ENCODE results near the gene PCSK2.

The PCSK2 gene

DNA sequence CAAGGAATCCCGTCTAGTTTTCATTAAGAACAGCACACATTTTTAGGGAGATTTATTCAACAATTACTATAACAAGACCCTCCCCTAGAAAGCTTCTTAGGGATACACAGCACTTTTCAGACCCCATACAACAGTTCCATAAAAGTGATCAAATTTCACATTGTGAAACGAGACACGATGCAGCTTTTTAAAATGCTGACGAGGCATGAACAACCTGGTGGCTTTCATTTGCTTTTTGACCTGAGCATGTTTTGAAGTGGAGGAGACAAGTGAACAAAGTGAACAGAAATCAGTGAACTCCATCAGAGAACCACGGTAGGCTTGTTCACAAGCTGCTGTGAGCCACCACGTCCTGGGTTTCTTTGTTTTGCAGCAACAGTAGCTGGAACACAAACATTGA lies 112.2 kb downstream of the PCSK2 start:
- DNase-seq (ENCODE audit: low read depth, low spot score), result no peak

DNA sequence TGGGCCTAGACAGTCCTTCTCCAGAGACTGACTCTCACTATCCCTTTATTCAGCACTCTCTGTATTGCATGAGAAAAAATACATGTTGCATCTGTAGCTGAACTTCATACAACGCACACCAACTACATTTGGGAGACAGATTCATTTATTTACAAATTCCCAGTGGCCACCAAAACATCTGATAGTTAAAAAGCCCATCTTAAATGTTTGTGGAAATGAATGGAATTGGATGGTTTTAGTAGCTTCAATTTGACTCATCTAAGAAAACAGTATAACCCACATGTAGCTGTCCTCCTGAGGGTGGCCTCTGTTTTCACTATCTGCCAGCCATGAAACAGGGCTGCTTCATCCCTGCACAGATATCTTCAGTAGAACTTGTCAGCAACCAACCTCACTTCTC lies 116.3 kb downstream of the PCSK2 start:
- DNase-seq (ENCODE audit: low read depth, low spot score), result no peak

DNA sequence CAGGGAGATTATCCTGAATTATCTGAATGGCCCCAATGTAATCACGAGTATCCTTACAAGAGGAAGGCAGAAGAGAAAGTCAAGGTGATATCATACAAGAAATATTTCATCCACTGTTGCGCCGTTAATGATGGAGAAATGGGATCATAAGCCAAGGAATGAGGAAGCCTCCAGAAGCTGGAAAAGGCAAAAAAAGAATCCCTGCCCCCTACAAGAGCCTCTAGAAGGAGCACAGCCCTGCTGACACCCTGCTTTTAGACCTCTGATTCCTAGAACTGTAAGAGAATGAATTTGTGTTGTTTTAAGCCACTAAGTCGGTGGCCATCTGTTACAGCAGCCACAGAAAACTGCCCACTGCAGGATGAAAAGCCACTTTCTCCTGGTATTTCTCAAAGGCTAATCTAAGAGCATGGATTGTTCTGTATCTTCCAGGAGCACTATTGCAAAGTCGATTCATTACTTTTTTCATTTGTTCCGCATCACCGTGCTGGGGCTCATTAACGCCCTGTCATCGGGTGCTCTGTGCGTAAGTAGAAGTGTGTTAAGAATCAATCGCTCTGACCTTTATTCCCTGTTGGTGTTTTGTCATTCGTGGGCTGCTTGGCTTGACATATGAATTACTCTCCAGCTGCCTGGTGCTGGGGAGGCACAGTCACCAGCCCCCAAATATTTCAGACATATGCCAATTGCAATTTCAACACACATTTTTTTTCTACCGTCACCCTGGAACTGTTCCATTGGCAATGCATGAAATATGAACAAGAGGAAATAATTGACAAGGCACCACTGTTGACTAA lies 117.0 kb downstream of the PCSK2 start:
- no peak for DNase-seq (ENCODE audit: low read depth, low spot score)

DNA sequence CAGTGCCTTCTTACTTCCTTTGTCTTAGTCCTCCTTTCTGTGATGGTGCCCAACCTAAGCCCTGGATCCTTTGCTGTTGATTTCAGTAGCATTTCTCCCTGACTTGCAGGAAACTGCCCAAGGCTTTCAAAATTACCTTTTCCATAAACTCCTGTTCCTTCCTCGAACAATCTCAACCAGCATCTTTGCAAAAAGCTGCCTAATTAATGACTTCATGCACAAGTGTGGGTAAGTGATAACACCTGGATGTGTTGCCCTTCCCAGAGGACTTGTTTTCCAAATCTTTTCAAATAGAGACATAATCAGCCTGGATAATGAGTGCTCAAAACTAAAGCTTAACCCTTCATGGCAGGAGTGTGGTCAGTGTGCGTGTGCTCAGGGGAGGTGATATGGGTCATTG lies 118.0 kb downstream of the PCSK2 start:
- DNase-seq (ENCODE audit: low read depth, low spot score), result no peak

DNA sequence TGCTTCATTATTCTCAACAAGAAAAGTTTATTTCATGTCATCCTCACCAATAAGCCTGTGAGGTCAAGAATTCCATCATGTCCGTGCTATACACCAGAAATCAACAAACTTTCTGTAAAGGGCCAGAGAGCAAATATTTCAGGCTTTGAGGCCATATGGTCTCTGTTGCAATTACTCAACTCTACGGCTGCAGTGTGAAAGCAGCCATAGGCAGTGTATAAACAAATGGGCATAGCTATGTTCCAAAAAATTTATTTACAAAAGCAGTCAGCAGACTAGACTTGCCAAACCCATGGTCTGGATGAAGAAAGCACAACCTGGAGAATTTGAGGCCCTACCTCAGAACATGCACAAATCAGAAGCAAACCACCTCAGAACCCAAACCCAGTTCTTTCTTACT lies 118.5 kb downstream of the PCSK2 start:
- no peak for DNase-seq (ENCODE audit: low read depth, low spot score)

DNA sequence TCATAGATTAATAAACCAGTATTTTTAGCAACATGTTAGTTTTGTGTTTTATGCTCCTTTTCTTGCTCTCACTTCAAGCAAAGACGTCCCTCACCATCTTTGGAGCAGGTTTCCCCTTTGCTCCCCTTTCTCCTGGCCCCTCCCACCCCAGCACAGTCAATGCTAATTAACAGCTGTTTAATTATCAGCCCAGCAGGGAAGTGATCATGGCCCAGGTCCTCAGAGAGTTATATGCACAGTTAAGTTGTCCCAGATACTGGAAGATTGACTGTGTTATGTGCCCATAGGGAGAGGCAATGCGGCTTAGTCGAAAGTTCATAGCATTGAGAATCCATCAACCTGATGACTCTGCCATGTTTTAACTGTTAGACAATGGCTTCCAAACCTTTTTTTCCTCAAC lies 123.5 kb downstream of the PCSK2 start:
- no peak for DNase-seq (ENCODE audit: low read depth, low spot score)

DNA sequence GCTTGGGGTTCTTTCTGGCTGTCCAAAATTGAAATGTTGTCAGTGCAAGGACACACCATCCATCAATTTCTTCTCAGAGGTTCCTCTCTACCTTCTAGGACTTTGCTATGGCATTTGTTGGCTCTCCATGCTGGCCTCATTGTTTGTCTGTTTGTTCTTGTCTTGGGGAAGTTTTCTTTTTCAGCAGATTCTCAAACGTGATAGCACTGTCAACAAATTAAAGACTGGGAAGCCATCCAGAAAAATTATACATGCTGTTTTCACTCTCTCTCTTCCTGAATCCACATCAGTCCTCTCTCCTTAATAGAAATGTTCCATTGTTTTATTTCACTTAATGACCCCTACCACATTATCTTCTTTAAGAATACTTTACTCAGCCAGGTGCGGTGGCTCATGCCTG lies 130.4 kb downstream of the PCSK2 start:
- no peak for DNase-seq (ENCODE audit: low read depth, low spot score)

DNA sequence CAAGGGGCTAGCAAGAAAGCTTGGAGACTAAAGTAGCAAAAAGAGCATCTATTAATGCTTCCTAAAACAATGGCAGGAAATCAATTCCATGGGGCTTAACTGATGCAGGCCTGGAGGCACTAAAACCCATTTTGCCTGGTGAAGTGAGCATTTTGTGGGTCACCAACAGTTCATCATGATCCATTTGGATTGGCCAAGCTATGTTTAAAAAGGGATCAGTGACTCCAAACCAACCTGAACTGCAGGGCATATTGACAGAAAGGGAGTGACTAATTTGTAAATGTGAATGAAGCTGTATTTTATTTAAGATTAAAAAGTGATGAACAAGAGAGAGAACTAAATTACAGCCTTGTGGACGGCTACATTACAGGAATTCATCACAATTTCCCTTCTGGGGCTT lies 132.0 kb downstream of the PCSK2 start:
- DNase-seq (ENCODE audit: low read depth, low spot score), result no peak

DNA sequence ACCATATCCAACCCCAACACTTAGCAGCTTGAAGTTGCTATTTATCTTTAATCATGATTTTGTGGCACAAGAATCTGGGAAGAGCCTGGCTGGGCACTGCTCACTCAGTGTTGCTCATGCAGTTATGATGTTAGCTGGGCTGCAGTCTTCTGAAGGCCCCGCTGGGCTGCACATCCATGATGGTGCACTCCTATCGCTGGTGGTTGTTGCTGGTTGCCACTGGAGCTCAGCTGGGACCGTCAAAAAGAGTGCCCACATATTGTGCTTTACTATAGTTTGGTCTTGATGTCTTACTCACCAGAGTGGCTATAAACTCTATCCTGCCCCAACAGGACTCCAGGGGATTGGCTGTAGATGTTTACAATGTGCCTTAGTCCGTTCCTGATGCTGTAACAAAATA lies 137.8 kb downstream of the PCSK2 start:
- no peak for DNase-seq (ENCODE audit: low read depth, low spot score)

DNA sequence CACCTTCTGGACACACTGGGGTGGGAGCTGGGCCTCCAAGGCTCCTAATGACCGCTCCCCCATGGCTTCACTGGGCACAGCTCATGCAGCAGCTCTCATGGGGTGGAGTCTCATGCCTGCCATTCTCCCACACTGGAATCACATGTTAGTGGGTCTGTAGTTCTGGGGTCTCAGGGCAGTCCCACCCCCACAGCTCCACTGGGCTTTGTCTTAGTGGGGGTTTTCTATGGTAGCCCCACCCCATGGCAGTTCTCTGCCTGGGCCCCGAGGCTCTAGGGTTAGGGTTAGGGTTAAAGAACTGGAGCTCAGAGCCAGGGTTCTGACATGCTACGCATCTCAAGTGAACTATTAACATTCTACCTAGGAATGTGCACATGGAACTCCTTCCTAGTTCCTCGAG lies 139.0 kb downstream of the PCSK2 start:
- no peak for DNase-seq (ENCODE audit: low read depth, low spot score)

DNA sequence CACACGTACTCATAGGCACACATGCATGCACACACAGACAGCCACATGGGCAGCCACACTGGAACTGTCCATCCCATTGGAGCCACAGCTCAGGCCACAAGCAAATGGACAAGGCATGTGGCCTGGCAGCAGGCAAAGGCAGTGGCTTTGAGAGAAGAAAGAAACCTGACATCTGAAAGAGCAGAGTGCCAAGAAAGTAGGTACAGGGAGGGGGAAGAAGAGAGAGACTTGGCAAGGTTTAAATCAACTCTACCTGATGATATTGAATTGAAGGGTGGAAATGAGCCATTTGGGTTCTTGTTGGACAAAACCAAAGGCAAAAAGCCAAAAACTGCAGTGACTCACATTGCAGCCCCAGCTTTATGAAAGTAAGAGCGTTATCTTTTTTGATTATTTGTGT lies 142.7 kb downstream of the PCSK2 start:
- no peak for DNase-seq (ENCODE audit: low read depth, low spot score)

DNA sequence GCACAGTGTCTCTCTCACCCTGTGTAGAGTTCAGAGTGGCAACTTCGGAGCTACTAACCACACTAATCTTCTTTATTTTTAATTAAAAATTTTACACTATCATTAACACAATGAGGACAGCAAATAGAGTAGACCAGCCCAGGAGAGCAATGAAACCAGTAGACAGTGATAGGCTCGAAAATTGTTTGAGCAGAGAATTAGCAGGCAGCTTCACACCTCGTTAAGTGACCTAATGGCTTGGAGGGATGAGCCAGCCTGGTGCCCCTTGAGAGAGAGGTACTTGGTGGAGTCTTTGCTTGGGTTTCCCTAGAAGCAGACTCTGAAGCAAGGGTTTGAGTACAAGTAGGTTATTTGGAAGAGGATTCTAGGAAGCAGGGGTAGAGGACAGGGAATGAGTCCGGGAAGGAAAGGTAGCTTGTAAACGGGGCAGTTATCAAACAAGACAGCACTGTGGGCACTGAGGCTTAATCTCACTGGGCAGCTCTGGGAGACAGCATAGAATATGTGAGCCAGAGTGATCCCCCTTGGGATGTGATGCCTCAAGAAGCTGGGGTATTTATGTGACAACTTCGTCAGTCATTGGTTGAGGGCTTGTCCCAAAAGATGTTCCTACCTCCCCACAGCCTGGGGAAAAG lies 146.1 kb downstream of the PCSK2 start:
- no peak for DNase-seq (ENCODE audit: low read depth, low spot score)

DNA sequence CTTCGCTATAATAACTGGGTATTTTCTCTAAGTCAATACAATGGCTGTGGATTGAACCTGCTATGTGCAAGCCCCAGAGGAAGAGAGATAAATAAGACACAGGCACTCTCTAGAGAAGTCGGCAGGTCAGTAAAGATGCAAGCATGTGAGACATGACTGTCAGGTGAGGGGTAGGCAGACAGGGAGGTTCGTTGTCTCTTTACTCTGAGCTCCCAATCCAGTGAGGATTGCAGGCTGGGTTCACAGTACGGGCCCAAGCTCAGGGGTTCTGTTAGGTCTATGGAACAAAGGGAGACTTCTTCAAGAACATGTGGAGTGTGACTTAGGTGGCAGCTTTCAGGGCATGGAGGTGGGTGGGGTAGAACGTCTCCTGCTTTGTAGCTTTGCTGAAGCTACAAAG lies 147.2 kb downstream of the PCSK2 start:
- DNase-seq (ENCODE audit: low read depth, low spot score), result no peak

DNA sequence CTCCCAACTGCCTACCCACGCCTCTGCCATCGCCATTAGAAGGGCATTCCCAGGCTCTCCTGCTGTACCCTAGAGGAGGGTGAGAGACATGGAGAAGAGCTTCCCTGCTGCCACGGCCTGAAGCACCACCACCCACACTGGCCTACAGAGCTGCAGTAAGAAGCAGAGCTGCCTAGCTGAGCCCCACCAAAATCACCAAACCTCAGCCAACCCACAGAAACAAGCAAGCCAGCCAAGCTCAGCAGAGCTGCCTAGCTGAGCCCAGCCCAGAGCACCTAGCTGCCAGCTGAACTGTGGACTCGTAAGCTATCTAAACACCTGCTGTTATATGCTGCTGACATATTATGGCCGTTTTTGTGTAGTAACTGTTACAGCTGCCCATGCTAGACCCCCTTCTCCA lies 149.2 kb downstream of the PCSK2 start:
- no peak for DNase-seq (ENCODE audit: low read depth, low spot score)

DNA sequence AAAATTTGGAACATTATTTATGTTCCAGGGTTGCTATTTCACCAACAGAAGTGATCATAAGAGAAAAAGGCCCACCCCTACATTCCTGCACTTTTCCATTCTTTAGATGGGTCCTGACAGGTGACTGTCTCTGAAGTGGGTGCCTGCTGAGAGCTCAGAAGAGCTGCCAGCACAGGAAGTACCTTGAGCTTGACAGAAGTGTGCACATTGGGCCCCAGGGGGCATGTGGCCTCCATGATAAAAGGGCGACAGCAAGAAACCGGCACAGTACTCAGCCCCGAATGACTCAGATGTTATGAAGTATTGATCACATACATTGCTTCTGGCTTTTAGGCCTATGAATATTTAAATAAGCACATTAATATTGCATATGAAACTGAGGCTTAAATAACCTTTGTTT lies 150.4 kb downstream of the PCSK2 start:
- DNase-seq (ENCODE audit: low read depth, low spot score), result no peak

DNA sequence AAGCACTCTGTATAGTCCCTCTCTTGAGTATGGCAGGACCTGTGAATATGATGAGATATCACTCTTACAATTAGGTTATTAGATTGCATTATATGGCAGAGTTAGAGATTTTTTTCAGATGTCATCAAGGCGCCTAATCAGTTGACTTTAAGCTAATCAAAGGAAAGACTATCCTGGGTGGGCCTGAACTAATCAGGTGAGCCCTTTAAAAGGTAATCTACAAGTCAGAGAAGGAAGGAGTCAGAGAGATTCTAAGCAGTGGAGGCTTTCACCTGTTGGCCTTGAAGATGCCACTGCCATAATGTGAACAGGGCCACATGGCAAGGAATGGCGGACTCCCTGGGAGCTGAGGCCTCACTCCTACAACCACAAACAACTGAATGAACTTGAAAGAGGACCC lies 152.8 kb downstream of the PCSK2 start:
- DNase-seq (ENCODE audit: low read depth, low spot score), result no peak

DNA sequence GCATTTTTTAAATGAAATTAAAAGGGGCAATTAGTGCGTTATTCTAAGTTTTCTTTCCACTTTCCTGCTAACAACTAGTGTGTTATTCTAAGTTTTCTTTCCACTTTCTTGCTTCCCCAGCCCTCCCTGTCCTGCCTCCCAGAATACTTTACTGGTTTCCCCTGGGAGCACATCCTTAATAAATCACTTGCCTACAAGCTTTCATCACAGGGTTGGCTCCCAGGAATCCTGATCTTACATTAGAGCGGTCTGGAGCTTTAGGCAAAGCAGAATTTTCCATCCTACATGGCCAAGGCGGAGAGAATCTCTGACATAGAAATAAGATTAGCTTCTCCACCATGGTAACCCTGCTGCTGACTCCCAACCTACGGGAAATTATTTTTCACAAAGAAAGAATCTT lies 154.0 kb downstream of the PCSK2 start:
- no peak for DNase-seq (ENCODE audit: low read depth, low spot score)

DNA sequence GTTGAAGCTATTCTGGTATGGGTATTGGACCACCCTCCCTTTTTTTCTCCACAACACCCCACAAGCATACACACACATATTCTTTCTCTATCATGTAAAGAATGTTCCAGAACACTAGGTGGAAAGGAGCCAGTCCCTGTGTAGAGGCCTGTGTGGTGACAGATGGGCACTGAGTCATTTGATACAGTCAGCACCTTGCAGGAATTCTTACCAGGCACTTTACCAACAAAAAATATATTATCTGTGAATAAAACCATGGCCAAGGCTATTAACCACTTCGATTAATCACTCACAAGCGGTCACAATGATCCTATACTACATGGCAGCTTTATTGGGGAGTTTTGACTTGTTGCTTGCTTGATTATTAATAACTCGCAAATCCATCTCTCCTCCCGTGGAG lies 154.9 kb downstream of the PCSK2 start:
- DNase-seq (ENCODE audit: low read depth, low spot score), result no peak

DNA sequence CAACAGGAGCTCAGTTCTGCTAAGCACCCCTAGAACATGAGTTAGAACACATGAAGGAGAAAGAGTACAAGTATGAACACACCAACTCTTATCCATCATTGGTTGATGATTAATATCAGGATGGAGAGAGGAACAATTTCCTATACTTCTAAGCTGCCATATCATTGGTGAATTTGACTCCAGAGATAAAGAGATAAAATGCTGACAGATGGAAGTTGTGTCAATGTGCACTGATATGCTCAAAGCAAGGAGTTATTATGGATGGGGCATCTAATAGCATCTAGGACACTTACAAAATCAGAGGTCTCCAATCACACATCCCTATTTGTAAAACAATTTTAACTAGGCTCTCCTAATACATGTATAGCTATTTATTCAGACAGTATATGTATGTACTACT lies 159.0 kb downstream of the PCSK2 start:
- DNase-seq (ENCODE audit: low read depth, low spot score), result no peak

DNA sequence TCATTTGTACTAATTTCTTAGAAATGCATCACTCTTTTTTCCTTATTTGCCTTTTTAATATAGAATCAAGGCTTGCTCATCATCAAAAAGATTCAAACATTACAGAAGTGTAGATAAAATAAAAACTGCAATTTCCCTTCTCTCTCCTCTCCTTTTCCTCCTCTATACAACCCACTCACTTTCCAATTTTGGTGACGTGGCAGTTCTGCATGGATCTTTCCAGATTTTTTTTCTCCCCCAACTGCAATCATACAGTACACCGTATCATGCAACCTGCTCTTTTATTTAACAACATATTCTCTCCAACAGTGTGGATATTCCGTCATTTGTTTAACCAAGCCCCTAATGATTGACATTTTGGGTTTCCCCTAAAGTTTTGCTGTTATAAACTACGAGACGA lies 163.8 kb downstream of the PCSK2 start:
- no peak for DNase-seq (ENCODE audit: low read depth, low spot score)

DNA sequence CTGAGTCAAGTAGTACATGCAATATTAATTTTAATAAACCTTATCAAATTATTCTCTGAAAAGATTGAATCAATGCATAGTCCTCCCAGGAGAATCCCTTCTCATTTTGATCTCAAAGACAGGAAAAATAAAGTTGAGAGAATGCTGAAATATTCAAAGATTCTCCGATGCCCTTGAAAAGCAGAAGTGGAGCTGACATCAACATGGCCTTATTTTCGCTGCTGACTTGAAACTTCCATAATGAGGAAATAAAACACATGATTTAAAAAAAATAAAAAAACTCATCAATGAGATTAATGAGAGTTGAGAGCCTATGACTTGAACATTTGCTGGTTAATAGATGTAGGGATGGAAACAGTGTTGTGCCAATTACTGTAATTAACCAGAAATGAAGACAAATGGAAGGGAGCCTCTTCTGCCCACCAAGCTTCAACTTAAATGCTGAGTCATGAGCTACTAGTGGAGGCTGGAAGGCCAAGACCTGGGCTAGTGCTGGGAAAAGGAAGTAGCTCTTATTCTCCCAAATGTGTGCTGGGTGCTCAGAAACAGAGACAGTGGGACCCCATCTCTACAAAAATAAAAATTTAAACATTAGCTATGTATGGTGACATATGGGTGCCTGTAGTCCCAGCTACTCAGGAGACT lies 164.4 kb downstream of the PCSK2 start:
- DNase-seq (ENCODE audit: low read depth, low spot score), result no peak

DNA sequence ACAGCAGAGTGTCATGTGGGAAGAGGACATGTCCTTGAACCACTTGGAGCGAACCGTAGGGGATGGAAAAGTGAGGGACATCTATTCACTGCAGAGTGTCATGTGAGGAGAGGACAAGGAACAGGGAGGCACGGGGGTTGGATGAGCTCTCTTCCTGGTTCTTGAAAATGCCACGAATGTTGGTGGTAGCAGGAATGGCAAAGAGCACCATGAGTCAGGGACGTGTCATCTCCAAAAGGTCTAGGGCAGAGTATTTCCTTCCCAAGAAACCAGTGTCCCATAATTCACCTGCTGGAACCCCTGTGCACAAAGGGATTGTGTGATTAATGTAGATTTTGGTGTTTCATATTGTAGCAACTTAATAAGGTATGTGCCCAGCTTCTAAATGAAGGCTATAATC lies 167.6 kb downstream of the PCSK2 start:
- DNase-seq (ENCODE audit: low read depth, low spot score), result no peak

DNA sequence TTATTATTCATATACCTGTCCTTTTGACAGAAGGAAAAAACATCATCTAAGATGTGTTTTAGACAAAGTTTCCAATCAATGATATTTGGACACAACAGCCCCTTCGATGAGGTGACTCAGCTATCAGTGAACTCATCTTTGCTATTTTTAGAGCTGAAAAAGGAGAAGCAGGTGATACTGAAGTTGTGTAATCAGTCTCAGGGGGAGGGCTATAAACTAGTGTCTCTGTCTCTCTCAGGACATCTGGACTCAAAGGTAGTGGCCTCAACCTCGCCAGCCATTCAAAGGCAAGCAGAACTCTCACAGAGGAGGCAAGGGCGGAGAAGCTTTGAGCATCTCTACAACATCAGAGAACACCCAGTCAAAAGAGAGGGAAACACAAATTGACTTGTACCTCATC lies 168.9 kb downstream of the PCSK2 start:
- DNase-seq (ENCODE audit: low read depth, low spot score), result no peak
